Subcutaneous adipose tissue (tissue), 4 donors: ENCODE measurements around the gene MAP2K6. TPM values are rescaled to one million over a fixed set of nuclear protein-coding genes. Genes with fewer than 3 reads are reported as not detected.

Experiments used
- total RNA-seq, 4 donors: library from RNA; depleted of rRNA; stranded (reverse); fragments of >200 nt; gene quantifications; one replicate each; pipeline ENCODE4 v1.1.0, GENCODE V29; 2016
- TF ChIP-seq, protein P1 (sequence below): fragments of 450-650 bp; IDR thresholded peaks from one replicate; pipeline ENCODE4 v1.5.1; 2016; ENCODE audit warnings: low read depth, mild to moderate bottlenecking, control low read depth, antibody characterized with exemption, moderate library complexity

The MAP2K6 gene
- total RNA-seq, 4 donors from 2014 or later, result 6.0 to 13.7 (median 9.5) TPM

GRCh38 chr17:69437475-69437874 is 23.0 kb downstream of the MAP2K6 start:
- TF ChIP-seq, protein P1, sequence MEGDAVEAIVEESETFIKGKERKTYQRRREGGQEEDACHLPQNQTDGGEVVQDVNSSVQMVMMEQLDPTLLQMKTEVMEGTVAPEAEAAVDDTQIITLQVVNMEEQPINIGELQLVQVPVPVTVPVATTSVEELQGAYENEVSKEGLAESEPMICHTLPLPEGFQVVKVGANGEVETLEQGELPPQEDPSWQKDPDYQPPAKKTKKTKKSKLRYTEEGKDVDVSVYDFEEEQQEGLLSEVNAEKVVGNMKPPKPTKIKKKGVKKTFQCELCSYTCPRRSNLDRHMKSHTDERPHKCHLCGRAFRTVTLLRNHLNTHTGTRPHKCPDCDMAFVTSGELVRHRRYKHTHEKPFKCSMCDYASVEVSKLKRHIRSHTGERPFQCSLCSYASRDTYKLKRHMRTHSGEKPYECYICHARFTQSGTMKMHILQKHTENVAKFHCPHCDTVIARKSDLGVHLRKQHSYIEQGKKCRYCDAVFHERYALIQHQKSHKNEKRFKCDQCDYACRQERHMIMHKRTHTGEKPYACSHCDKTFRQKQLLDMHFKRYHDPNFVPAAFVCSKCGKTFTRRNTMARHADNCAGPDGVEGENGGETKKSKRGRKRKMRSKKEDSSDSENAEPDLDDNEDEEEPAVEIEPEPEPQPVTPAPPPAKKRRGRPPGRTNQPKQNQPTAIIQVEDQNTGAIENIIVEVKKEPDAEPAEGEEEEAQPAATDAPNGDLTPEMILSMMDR, result no peak

DNA sequence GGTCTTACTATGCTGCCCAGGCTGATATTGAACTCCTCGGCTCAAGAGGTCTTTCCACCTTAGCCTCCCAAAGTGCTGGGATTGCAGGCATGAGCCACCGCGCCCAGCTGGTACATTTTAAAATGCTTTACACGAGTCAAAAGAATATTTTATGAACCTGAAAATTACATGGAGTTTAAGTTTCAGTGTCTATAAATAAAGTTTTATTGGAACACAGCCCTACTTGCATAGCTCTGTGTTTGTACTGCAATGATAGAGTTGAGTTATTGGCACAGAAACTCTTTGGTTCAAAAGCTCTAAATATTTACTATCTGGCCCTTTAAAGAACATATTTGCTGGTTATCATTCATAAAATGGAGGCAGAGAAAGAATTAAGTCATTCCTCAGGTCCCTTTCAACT is 24.3 kb downstream of the MAP2K6 start:
- TF ChIP-seq, protein P1, result no peak

DNA sequence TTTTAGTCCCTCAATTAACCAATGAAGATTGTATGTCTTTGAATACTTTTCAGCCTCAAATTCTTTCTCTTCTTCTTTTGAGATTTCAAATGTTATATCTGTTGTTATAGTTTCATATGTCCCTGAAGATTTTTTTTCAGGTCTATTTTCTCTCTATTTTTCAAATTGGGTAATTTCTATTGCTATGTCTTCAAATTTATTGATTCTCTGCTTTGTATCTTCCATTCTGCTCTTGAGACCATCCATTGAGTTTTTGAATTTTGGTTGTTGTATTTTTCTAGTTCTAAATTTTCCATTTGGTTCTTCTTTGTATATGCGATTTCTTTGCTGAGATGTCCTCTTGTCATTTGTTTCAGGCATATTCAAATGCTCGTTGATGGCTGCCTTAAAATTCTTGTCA is 26.7 kb downstream of the MAP2K6 start:
- TF ChIP-seq, protein P1, result no peak

DNA sequence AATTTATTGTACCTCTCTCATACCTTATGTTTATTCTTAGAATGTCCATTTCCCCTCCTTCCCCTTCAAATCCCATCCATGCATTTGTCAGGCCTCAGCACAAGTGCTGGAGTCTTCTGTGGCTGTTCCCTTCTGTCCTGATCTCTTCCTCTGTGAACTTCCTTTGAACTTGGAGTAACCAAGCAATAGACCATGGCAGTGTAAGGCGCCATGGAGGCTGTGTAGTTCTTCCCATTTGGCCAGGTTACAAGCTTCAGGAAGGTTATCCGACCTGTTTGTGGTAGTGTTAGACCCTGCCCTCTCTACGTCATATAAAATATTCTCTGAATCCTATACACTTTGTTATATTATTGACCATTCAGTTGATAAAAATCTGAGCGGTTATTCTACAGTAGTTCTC is 28.6 kb downstream of the MAP2K6 start:
- TF ChIP-seq, protein P1, result no peak

DNA sequence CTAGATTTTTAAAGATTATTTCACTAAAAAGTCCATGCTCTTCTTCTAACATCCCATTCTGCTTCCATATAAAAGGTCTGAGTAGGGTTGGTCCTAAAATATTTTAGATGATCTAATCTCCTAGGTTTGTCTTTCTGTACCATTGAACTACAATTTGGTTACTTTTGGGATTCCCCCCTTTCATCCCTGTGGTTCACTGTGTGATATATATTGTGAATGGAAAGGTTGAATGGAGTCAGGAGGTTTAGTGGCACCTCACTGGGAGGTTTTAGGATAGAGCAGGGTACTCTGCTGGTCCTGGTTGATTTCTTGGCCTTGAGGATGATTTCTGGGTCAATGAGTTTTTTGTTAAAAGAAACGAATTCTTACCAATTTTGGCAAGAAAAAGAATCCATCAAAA is 29.5 kb downstream of the MAP2K6 start:
- TF ChIP-seq, protein P1, result no peak

GRCh38 chr17:69445132-69445531 is 30.6 kb downstream of the MAP2K6 start:
- TF ChIP-seq, protein P1, result no peak

DNA sequence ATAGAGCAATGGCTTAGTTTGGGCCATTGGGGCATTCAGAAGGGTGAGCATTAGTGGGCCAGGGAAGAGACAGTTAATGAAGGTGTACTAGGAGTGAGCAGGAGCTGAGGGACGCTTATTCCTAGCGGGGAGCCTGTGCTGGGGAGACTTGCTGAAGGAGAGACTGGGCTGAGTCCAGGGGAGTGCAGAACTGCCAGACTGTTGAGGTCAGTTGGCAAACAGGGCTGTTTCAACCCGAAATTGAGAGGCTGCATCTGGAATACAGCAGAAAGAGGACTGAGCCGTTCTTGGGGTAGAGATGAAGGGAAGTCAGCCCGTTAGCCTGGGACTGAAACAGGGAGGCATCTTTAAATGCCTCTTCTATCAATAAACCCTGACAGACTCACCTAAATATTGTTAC is 33.2 kb downstream of the MAP2K6 start:
- TF ChIP-seq, protein P1, result no peak
